HCT116 (cell line): ENCODE results near the gene TAB3. TPM values are rescaled to one million over a fixed set of nuclear protein-coding genes. Genes with fewer than 3 reads are reported as not detected.

Experiments
- ATAC-seq: fragments of 200-7000 bp; cut with Tn5 transposase; 2 replicates; pipeline ENCODE4 v1.9.1; 2020; ENCODE audit warnings: mild to moderate bottlenecking, moderate library complexity
- BruUV-seq: library from RNA; stranded (reverse); fragments of 400-500 nt; replicated peaks from 2 replicates; lab custom pipeline; 2021; lab: Mats Ljungman, UMichigan
- CTCF ChIA-PET: fragments of 300-600 bp; sonication (Branson Sonifier 250); formaldehyde crosslinking; loops from one replicate; lab custom pipeline; 2021; ENCODE audit warnings: antibody characterized with exemption; lab: Charles Lee
- POLR2A ChIA-PET: fragments of 300-600, 350-600 bp; sonication (Branson Sonifier 250); formaldehyde crosslinking; loops from one replicate; lab custom pipeline; 2021; ENCODE audit warnings: antibody characterized with exemption; lab: Charles Lee
- RAD21 ChIA-PET, 2 experiments: fragments of 300-600 bp; sonication (Branson Sonifier 250); formaldehyde crosslinking; loops; one replicate each; lab custom pipeline; 2023; ENCODE audit warnings: low total read pairs in 2 of 2; ENCODE audit not compliant: uncharacterized antibody in 2 of 2, unreplicated experiment in 2 of 2, low non-redundant PET in 1 of 2; lab: Charles Lee
- DNase-seq: peaks from one replicate; pipeline ENCODE4 v3.0.0-alpha.2; 2010; ENCODE audit warnings: low read depth, low spot score
- H2AFZ ChIP-seq: fragments of 200-600 bp; shearing (Covaris generic), sonication (generic); 2 replicates; pipeline ENCODE4 v1.6.1; 2017; ENCODE audit warnings: low read depth, mixed run types, mixed read lengths, antibody characterized with exemption, low read length; ENCODE audit not compliant: poor library complexity, severe bottlenecking
- H3K27ac ChIP-seq: 2 replicates; pipeline ENCODE4 v1.5.1; 2012; ENCODE audit warnings: low read depth, low read length
- H3K27me3 ChIP-seq: fragments of 200-600 bp; sonication (generic); 2 replicates; pipeline ENCODE4 v1.6.1; 2016; ENCODE audit warnings: mixed run types, low read length, mixed read lengths; ENCODE audit not compliant: insufficient read depth
- H3K36me3 ChIP-seq, 2 experiments: fragments of 200-500 bp in 1 of 2; fragments of 200-600 bp in 1 of 2; sonication (Bioruptor generic) in 1 of 2; sonication (generic) in 1 of 2; 2 replicates each; pipeline versions ENCODE4 v1.5.1 to v1.6.1; 2014 to 2016; ENCODE audit warnings: low read length in 2 of 2, inconsistent platforms in 1 of 2, mixed read lengths in 1 of 2, mixed run types in 1 of 2; ENCODE audit not compliant: insufficient read depth in 2 of 2, control insufficient read depth in 1 of 2
- H3K4me1 ChIP-seq, 2 experiments: fragments of 200-600 bp in 1 of 2; sonication (generic) in 1 of 2; 2 replicates each; pipeline versions ENCODE4 v1.5.1 to v1.6.1; 2012 to 2017; ENCODE audit warnings: low read length in 2 of 2, inconsistent platforms in 1 of 2, mild to moderate bottlenecking in 1 of 2, mixed read lengths in 1 of 2, mixed run types in 1 of 2, moderate library complexity in 1 of 2; ENCODE audit not compliant: insufficient read depth in 2 of 2, control insufficient read depth in 1 of 2
- H3K4me2 ChIP-seq: fragments of 200-600 bp; sonication (generic); 2 replicates; pipeline ENCODE4 v1.6.1; 2017; ENCODE audit warnings: mixed run types, low read length, mixed read lengths
- H3K4me3 ChIP-seq, 2 experiments: fragments of 200-600 bp in 1 of 2; sonication (generic) in 1 of 2; replicated peaks in 1 of 2; 2 replicates each; pipeline ENCODE4 v1.5.1; 2011 to 2016; ENCODE audit warnings: low read length in 2 of 2, control low read depth in 1 of 2, low read depth in 1 of 2, mild to moderate bottlenecking in 1 of 2, mixed read lengths in 1 of 2, mixed run types in 1 of 2
- H3K79me2 ChIP-seq: fragments of 200-600 bp; sonication (generic); 2 replicates; pipeline ENCODE4 v1.6.1; 2017; ENCODE audit warnings: mild to moderate bottlenecking, mixed run types, low read length, moderate library complexity, mixed read lengths; ENCODE audit not compliant: insufficient read depth
- H3K9ac ChIP-seq: fragments of 200-600 bp; sonication (generic); 2 replicates; pipeline ENCODE4 v1.6.1; 2016; ENCODE audit warnings: low read length, mixed read lengths
- H3K9me2 ChIP-seq: fragments of 200-600 bp; sonication (generic), shearing (Covaris generic); 2 replicates; pipeline ENCODE4 v1.6.1; 2017; ENCODE audit warnings: mixed run types, mild to moderate bottlenecking, moderate library complexity; ENCODE audit not compliant: insufficient read depth
- H3K9me3 ChIP-seq, 2 experiments: fragments of 200-500 bp in 1 of 2; fragments of 200-600 bp in 1 of 2; sonication (Bioruptor generic) in 1 of 2; sonication (generic) in 1 of 2; 2 replicates each; pipeline ENCODE4 v1.6.1; 2014 to 2017; ENCODE audit warnings: low read length in 2 of 2, mixed read lengths in 2 of 2, inconsistent platforms in 1 of 2, low read depth in 1 of 2, mild to moderate bottlenecking in 1 of 2, mixed run types in 1 of 2, moderate library complexity in 1 of 2; ENCODE audit not compliant: control insufficient read depth in 1 of 2, insufficient read depth in 1 of 2
- H4K20me1 ChIP-seq: fragments of 200-600 bp; sonication (generic), shearing (Covaris generic); 2 replicates; pipeline ENCODE4 v1.6.1; 2017; ENCODE audit warnings: mixed run types, mild to moderate bottlenecking, moderate library complexity; ENCODE audit not compliant: insufficient read depth
- CEBPB ChIP-seq: IDR thresholded peaks from 2 replicates; pipeline ENCODE4 v1.6.1; 2012; ENCODE audit warnings: low read depth
- CTCF ChIP-seq, 3 experiments: fragments of 200-600 bp in 1 of 3; sonication (generic) in 1 of 3; IDR thresholded peaks in 2 of 3; conservative IDR thresholded peaks in 1 of 3; 2 replicates each; pipeline ENCODE4 v1.5.1; 2012 to 2017; ENCODE audit warnings: low read depth in 2 of 3, low read length in 2 of 3, antibody characterized with exemption in 1 of 3, borderline replicate concordance in 1 of 3, control low read depth in 1 of 3, mild to moderate bottlenecking in 1 of 3, mixed read lengths in 1 of 3, mixed run types in 1 of 3, moderate library complexity in 1 of 3; ENCODE audit not compliant: insufficient read depth in 1 of 3
- ELF1 ChIP-seq: IDR thresholded peaks from 2 replicates; pipeline ENCODE4 v1.6.1; 2012; ENCODE audit warnings: low read depth, borderline replicate concordance
- EZH2phosphoT487 ChIP-seq: fragments of 200-600 bp; IDR thresholded peaks from 2 replicates; pipeline ENCODE4 v1.6.1; 2018; ENCODE audit warnings: antibody characterized with exemption, borderline replicate concordance
- FOSL1 ChIP-seq: IDR thresholded peaks from 2 replicates; pipeline ENCODE4 v1.6.1; 2012; ENCODE audit warnings: low read depth
- JUND ChIP-seq: IDR thresholded peaks from 2 replicates; pipeline ENCODE4 v1.6.1; 2012
- MAX ChIP-seq: IDR thresholded peaks from 2 replicates; pipeline ENCODE4 v1.6.1; 2012
- POLR2A ChIP-seq: IDR thresholded peaks from 2 replicates; pipeline ENCODE4 v1.7.0; 2011; ENCODE audit warnings: borderline replicate concordance; ENCODE audit not compliant: insufficient read depth, insufficient read length; ENCODE audit errors: extremely low read depth
- REST ChIP-seq: IDR thresholded peaks from 2 replicates; pipeline ENCODE4 v1.6.1; 2012; ENCODE audit warnings: low read depth
- ZBTB33 ChIP-seq: IDR thresholded peaks from 2 replicates; pipeline ENCODE4 v1.6.1; 2011; ENCODE audit warnings: mild to moderate bottlenecking, low read length, moderate library complexity; ENCODE audit not compliant: insufficient replicate concordance; ENCODE audit errors: extremely low read depth
- ZFX ChIP-seq: fragments of 450-650 bp; IDR thresholded peaks from 2 replicates; pipeline ENCODE4 v1.6.1; 2017
- ZNF274 ChIP-seq: fragments of 200-500 bp; sonication (Bioruptor generic); IDR thresholded peaks from 2 replicates; pipeline ENCODE4 v1.6.1; 2014; ENCODE audit warnings: mild to moderate bottlenecking, low read depth, low read length, inconsistent platforms
- intact Hi-C: fragments of 100-400 bp; cut with micrococcal nuclease; formaldehyde crosslinking; loops from 2 replicates; pipeline ENCODE4 v1.10.0; 2022
- total RNA-seq: library from RNA; stranded (reverse); gene quantifications from one replicate; pipeline ENCODE4 v1.2.1, GENCODE V29; 2021; ENCODE audit not compliant: unreplicated experiment

TAB3 gene
- total RNA-seq, 1 experiment from 2014 or later = 11.2 TPM

- H3K79me2 ChIP-seq = no peaks in the 10 kb centered on the region
- CTCF ChIA-PET = no interaction called here
- H3K36me3 ChIP-seq = no peaks in the 10 kb centered on the region
- H3K4me2 ChIP-seq = no peak overlapping the region
- intact Hi-C loops = no loop called here
- no peak overlapping the region for H2AFZ ChIP-seq
- ATAC-seq = no peak
- H3K4me1 ChIP-seq = no peaks in the 10 kb centered on the region
- no peaks in the 10 kb centered on the region for H4K20me1 ChIP-seq
- H3K9ac ChIP-seq = no peak overlapping the region
- no peak overlapping the region for H3K27ac ChIP-seq
- H3K4me3 ChIP-seq = no peak overlapping the region
- H3K27me3 ChIP-seq = no peaks in the 10 kb centered on the region
- POLR2A ChIA-PET = no interaction called here
- no peak for DNase-seq
- no TSS peak for BruUV-seq
- RAD21 ChIA-PET = no interaction called here
- no peaks in the 10 kb centered on the region for H3K9me3 ChIP-seq
- TF ChIP-seq FOSL1 = no peak
- TF ChIP-seq POLR2A = no peak
- no peak for TF ChIP-seq EZH2phosphoT487
- no peak for TF ChIP-seq CEBPB
- TF ChIP-seq ZFX = no peak
- no peak for TF ChIP-seq REST
- TF ChIP-seq ELF1 = no peak
- TF ChIP-seq MAX = no peak
- no peak for TF ChIP-seq ZNF274
- no peak for TF ChIP-seq ZBTB33
- TF ChIP-seq JUND = no peak
- TF ChIP-seq CTCF (IDR thresholded peaks at IDR 0.05 in 2 of 3, conservative IDR thresholded peaks at IDR 0.05 in 1 of 3; ENCODE audit: borderline replicate concordance in 1 of 3, insufficient read depth in 1 of 3, low read depth in 2 of 3, low read length in 2 of 3) = no peak
- H3K9me2 ChIP-seq = no peaks in the 10 kb centered on the region
Observed at GRCh38 chrX:30814978-30815377, 74.1 kb downstream of the TAB3 start.
